Measurements from ENCODE around the gene POLK. TPM values are rescaled to one million over a fixed set of nuclear protein-coding genes. Genes with fewer than 3 reads are reported as not detected.
"Not testable (repeated sequence)": the region's sequence is repeated elsewhere in the genome, so short reads cannot be mapped to it uniquely, and the experiment has no call there.

POLK gene
- total RNA-seq, 2 donors from 2014 or later, result 20.6 to 23.1 TPM

GRCh38 chr5:75534734-75535133 lies 23.0 kb downstream of the POLK start:
- DNase-seq (no peak), ATAC-seq (no peak)
- intact Hi-C loops (cut with DNase I), result no loop called here

GRCh38 chr5:75536147-75536546 lies 24.5 kb downstream of the POLK start:
- ATAC-seq (no peak), DNase-seq (no peak)
- intact Hi-C loops (cut with DNase I), result no loop called here

- DNase-seq, result peak; percentile 25
- intact Hi-C loops (cut with DNase I), result no loop called here
- ATAC-seq, result peak in 1 of 2 donors; percentile 21
Measured at GRCh38 chr5:75536694-75537360, 25.1 kb downstream of the POLK start.

GRCh38 chr5:75538211-75538610 lies 26.5 kb downstream of the POLK start:
- intact Hi-C loops (cut with DNase I), result no loop called here
- ATAC-seq (no peak), DNase-seq (no peak)

- intact Hi-C loops (cut with DNase I), result no loop called here
- DNase-seq, result no peak
- no peak for ATAC-seq
Measured at GRCh38 chr5:75545131-75545530, 33.4 kb downstream of the POLK start.

GRCh38 chr5:75546830-75547229 lies 35.1 kb downstream of the POLK start:
- ATAC-seq, result no peak
- no peak for DNase-seq
- intact Hi-C loops (cut with DNase I), result no loop called here

GRCh38 chr5:75547812-75548211 lies 36.1 kb downstream of the POLK start:
- intact Hi-C loops (cut with DNase I), result no loop called here
- ATAC-seq (no peak), DNase-seq (no peak)

- intact Hi-C loops (cut with DNase I), result no loop called here
- ATAC-seq, result no peak
- no peak for DNase-seq
Measured at GRCh38 chr5:75550597-75550996, 38.9 kb downstream of the POLK start.

- intact Hi-C loops (cut with DNase I), result no loop called here
- ATAC-seq (no peak), DNase-seq (no peak)
Measured at GRCh38 chr5:75551471-75551870, 39.8 kb downstream of the POLK start.

GRCh38 chr5:75552764-75553163 lies 41.1 kb downstream of the POLK start:
- no peak for ATAC-seq
- intact Hi-C loops (cut with DNase I), result no loop called here
- no peak for DNase-seq

GRCh38 chr5:75553358-75553757 lies 41.7 kb downstream of the POLK start:
- no peak for ATAC-seq
- intact Hi-C loops (cut with DNase I), result no loop called here
- no peak for DNase-seq

GRCh38 chr5:75558221-75558620 lies 46.5 kb downstream of the POLK start:
- DNase-seq (no peak), ATAC-seq (no peak)
- intact Hi-C loops (cut with DNase I), result no loop called here

GRCh38 chr5:75558981-75559632 lies 47.4 kb downstream of the POLK start:
- intact Hi-C loops (cut with DNase I), result no loop called here
- ATAC-seq, result peak; percentile 23 to 30

GRCh38 chr5:75560655-75561054 lies 49.0 kb downstream of the POLK start:
- DNase-seq; intact Hi-C loops (cut with DNase I); ATAC-seq: not testable (repeated sequence)

More at GRCh38 chr5:75558981-75559632, 47.4 kb downstream of the POLK start:
- no peak for DNase-seq

- ATAC-seq, result peak; percentile 10 to 19
- DNase-seq, result not testable (repeated sequence)
- intact Hi-C loops (cut with DNase I), result loop anchor here in 1 of 2 donors (5.0 kb wide), 1 partner anchor 54 kb away; the partner anchor contains the start of genes CERT1 and POLK
Measured at GRCh38 chr5:75565991-75566709, 54.5 kb downstream of the POLK start.

GRCh38 chr5:75566710-75567309 lies 55.1 kb downstream of the POLK start:
- DNase-seq (no peak), ATAC-seq (peak; percentile 95 to 99)
- intact Hi-C loops (cut with DNase I), result loop anchor here in 1 of 2 donors (5.0 kb wide), 1 partner anchor 55 kb away; the partner anchor contains the start of genes CERT1 and POLK

- peak in 1 of 2 donors; percentile 83 for ATAC-seq
Measured at GRCh38 chr5:75567710-75568109, 56.0 kb downstream of the POLK start.

GRCh38 chr5:75568202-75568601 lies 56.5 kb downstream of the POLK start:
- no peak for ATAC-seq
- no peak for DNase-seq
- intact Hi-C loops (cut with DNase I), result loop anchor here in 1 of 2 donors (5.0 kb wide), 1 partner anchor 56 kb away; the partner anchor contains the start of genes CERT1 and POLK

More at GRCh38 chr5:75567710-75568109, 56.0 kb downstream of the POLK start:
- no peak for DNase-seq
- intact Hi-C loops (cut with DNase I), result loop anchor here in 1 of 2 donors (5.0 kb wide), 1 partner anchor 55 kb away; the partner anchor contains the start of genes CERT1 and POLK

- ATAC-seq (no peak), DNase-seq (no peak)
- intact Hi-C loops (cut with DNase I), result no loop called here
Measured at GRCh38 chr5:75571547-75571946, 59.9 kb downstream of the POLK start.

All from left cardiac atrium (tissue), 4 donors.